ENCODE measurements around the gene PMM2. TPM values are rescaled to one million over a fixed set of nuclear protein-coding genes. Genes with fewer than 3 reads are reported as not detected.

PMM2 gene
- total RNA-seq, 1 experiment from 2014 or later = 49.2 TPM

GRCh38 chr16:8887952-8888560, 90.4 kb downstream of the PMM2 start:
- in situ Hi-C loops (cut with HindIII; ENCODE audit: low pct_unique_long_range_greater_than_20kb, low sequenced_read_pairs) = no loop called here
- no peak for DNase-seq (ENCODE audit: low read depth, low spot score)

GRCh38 chr16:8888951-8889892, 91.6 kb downstream of the PMM2 start:
- no peak for DNase-seq (ENCODE audit: low read depth, low spot score)
- in situ Hi-C loops (cut with HindIII; ENCODE audit: low pct_unique_long_range_greater_than_20kb, low sequenced_read_pairs) = no loop called here

GRCh38 chr16:8889893-8890548, 92.4 kb downstream of the PMM2 start:
- no peak for DNase-seq (ENCODE audit: low read depth, low spot score)
- in situ Hi-C loops (cut with HindIII; ENCODE audit: low pct_unique_long_range_greater_than_20kb, low sequenced_read_pairs) = no loop called here

- DNase-seq (ENCODE audit: low read depth, low spot score) = no peak
- in situ Hi-C loops (cut with HindIII; ENCODE audit: low pct_unique_long_range_greater_than_20kb, low sequenced_read_pairs) = no loop called here
Observed at GRCh38 chr16:8890549-8890921, 92.9 kb downstream of the PMM2 start.

- in situ Hi-C loops (cut with HindIII; ENCODE audit: low pct_unique_long_range_greater_than_20kb, low sequenced_read_pairs) = no loop called here
- no peak for DNase-seq (ENCODE audit: low read depth, low spot score)
Observed at GRCh38 chr16:8892101-8892575, 94.5 kb downstream of the PMM2 start.

GRCh38 chr16:8893426-8893825, 95.8 kb downstream of the PMM2 start:
- no peak for DNase-seq (ENCODE audit: low read depth, low spot score)
- in situ Hi-C loops (cut with HindIII; ENCODE audit: low pct_unique_long_range_greater_than_20kb, low sequenced_read_pairs) = no loop called here

GRCh38 chr16:8893976-8894690, 96.5 kb downstream of the PMM2 start:
- in situ Hi-C loops (cut with HindIII; ENCODE audit: low pct_unique_long_range_greater_than_20kb, low sequenced_read_pairs) = no loop called here
- no peak for DNase-seq (ENCODE audit: low read depth, low spot score)

GRCh38 chr16:8894736-8895334, 97.2 kb downstream of the PMM2 start:
- in situ Hi-C loops (cut with HindIII; ENCODE audit: low pct_unique_long_range_greater_than_20kb, low sequenced_read_pairs) = no loop called here
- DNase-seq (ENCODE audit: low read depth, low spot score) = no peak

GRCh38 chr16:8898660-8899318, 101.2 kb downstream of the PMM2 start:
- DNase-seq (ENCODE audit: low read depth, low spot score) = no peak
- in situ Hi-C loops (cut with HindIII; ENCODE audit: low pct_unique_long_range_greater_than_20kb, low sequenced_read_pairs) = no loop called here

Other genes starting within 250 kb of the PMM2 start
- gene TMEM114, start 207.3 kb upstream of the PMM2 start, total RNA-seq (2014; rRNA removed; shearing (Covaris generic)) = not detected in 2 replicates
- gene METTL22, start 176.1 kb upstream of the PMM2 start, total RNA-seq (2014; rRNA removed; shearing (Covaris generic)) = 10.4 and 10.8 TPM in 2 replicates
- gene ABAT, start 123.2 kb upstream of the PMM2 start, total RNA-seq (2014; rRNA removed; shearing (Covaris generic)) = 0.53 and 0.92 TPM in 2 replicates
- 5.4 and 7.0 TPM in 2 replicates for gene TMEM186, start 200 bp upstream of the PMM2 start, total RNA-seq (2014; rRNA removed; shearing (Covaris generic))
- 44.7 and 47.1 TPM in 2 replicates for gene CARHSP1, start 71.2 kb downstream of the PMM2 start, total RNA-seq (2014; rRNA removed; shearing (Covaris generic))
- not detected in 2 replicates for gene LITAFD, start 84.5 kb downstream of the PMM2 start, total RNA-seq (2014; rRNA removed; shearing (Covaris generic))
- 22.0 and 26.1 TPM in 2 replicates for gene USP7, start 166.1 kb downstream of the PMM2 start, total RNA-seq (2014; rRNA removed; shearing (Covaris generic))

Measured in SK-MEL-5 (cell line).